ENCODE results near the gene GYS1.
"Not testable (repeated sequence)": the region's sequence is repeated elsewhere in the genome, so short reads cannot be mapped to it uniquely, and the experiment has no call there.

GYS1 gene

GRCh38 chr19:48922548-48923490 lies 70.3 kb downstream of the GYS1 start:
- DNase-seq (ENCODE audit: insufficient read length, low spot score) (no peak), FAIRE-seq (no peak)
- TF ChIP-seq CTCF (IDR thresholded peaks at IDR 0.05; ENCODE audit: insufficient read depth, missing control alignments): no peak

- no peak for DNase-seq (ENCODE audit: insufficient read length, low spot score)
- no peak for FAIRE-seq
- no peak for TF ChIP-seq CTCF (IDR thresholded peaks at IDR 0.05; ENCODE audit: insufficient read depth, missing control alignments)
Observed at GRCh38 chr19:48921721-48922500, 71.2 kb downstream of the GYS1 start.

- DNase-seq (ENCODE audit: insufficient read length, low spot score): no peak
Observed at GRCh38 chr19:48920949-48921348, 72.2 kb downstream of the GYS1 start.

DNA sequence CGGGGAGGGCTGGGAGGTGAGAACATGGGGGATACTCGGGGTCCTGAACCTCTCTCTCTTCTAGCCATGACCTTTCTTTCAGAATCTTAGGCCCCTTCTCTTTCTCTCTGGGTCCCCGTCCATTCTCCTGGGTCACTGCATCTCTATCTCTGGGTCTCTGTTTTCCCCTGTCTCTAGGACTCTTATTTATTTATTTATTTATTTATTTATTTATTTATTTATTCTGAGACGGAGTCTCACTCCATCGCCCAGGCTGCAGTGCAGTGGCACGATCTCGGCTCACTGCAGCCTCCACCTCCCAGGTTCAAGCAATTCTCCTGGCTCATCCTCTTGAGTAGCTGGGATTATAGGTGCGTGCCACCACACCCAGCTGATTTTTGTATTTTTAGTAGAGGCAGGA lies 73.8 kb downstream of the GYS1 start:
- DNase-seq (ENCODE audit: insufficient read length, low spot score); FAIRE-seq: not testable (repeated sequence)

More at GRCh38 chr19:48920949-48921348, 72.2 kb downstream of the GYS1 start:
- no peak for TF ChIP-seq CTCF (IDR thresholded peaks at IDR 0.05; ENCODE audit: insufficient read depth, missing control alignments)
- no peak for FAIRE-seq

DNA sequence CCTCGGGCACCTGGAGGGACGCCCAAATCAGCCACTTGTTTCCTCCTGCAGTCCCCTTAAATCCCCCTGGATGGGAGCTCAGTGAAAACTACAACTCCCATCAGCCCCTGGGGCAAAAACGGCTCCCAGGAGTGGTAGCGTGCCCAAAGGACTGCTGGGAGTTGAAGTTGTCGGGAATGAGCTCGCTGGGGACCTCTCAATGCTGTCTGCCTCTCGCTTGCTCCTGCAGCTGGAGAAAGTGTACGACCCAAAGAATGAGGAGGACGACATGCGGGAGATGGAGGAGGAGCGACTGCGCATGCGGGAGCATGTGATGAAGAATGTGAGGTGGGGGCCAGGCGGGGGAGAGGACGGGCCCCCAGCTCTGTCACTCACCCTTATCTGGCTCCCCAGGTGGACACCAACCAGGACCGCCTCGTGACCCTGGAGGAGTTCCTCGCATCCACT lies 74.3 kb downstream of the GYS1 start:
- FAIRE-seq: no peak

More for the DNA sequence above, 74.3 kb downstream of the GYS1 start:
- TF ChIP-seq CTCF (IDR thresholded peaks at IDR 0.05; ENCODE audit: insufficient read depth, missing control alignments): no peak
- no peak for DNase-seq (ENCODE audit: insufficient read length, low spot score)
